Measurements from ENCODE around the gene THAP7.
"Not testable (repeated sequence)": the region's sequence is repeated elsewhere in the genome, so short reads cannot be mapped to it uniquely, and the experiment has no call there.

THAP7 gene

GRCh38 chr22:21012446-21013407 is 10.8 kb upstream of the THAP7 start:
- no peak for DNase-seq

- DNase-seq, result no peak
These were observed 8.7 kb upstream of the THAP7 start for GRCh38 chr22:21010426-21011113.

GRCh38 chr22:21009638-21010425 is 7.9 kb upstream of the THAP7 start:
- DNase-seq, result no peak

GRCh38 chr22:21009208-21009607 is 7.3 kb upstream of the THAP7 start:
- DNase-seq, result not testable (repeated sequence)

- no peak for DNase-seq
These were observed 1.9 kb upstream of the THAP7 start for GRCh38 chr22:21003782-21004181.

- DNase-seq, result no peak
These were observed 824 bp downstream of the THAP7 start for GRCh38 chr22:21000987-21001600.

GRCh38 chr22:21000207-21000986 is 1.5 kb downstream of the THAP7 start:
- no peak for DNase-seq

- DNase-seq, result no peak
These were observed 2.3 kb downstream of the THAP7 start for GRCh38 chr22:20999350-21000206.

GRCh38 chr22:20998411-20999336 is 3.2 kb downstream of the THAP7 start:
- DNase-seq, result no peak

GRCh38 chr22:20997536-20998257 is 4.2 kb downstream of the THAP7 start:
- DNase-seq, result no peak

GRCh38 chr22:20996598-20997535 is 5.1 kb downstream of the THAP7 start:
- no peak for DNase-seq

- no peak for DNase-seq
These were observed 5.9 kb downstream of the THAP7 start for GRCh38 chr22:20996031-20996410.

- DNase-seq, result no peak
These were observed 6.4 kb downstream of the THAP7 start for GRCh38 chr22:20995329-20996030.

- DNase-seq, result no peak
These were observed 7.0 kb downstream of the THAP7 start for GRCh38 chr22:20994902-20995241.

- no peak for DNase-seq
These were observed 7.6 kb downstream of the THAP7 start for GRCh38 chr22:20994128-20994901.

- DNase-seq, result no peak
These were observed 8.4 kb downstream of the THAP7 start for GRCh38 chr22:20993304-20994127.

All from activated CD4-positive, alpha-beta T cell treated with anti-CD3 and anti-CD28 coated beads, Interleukin-2, amount 50 U/mL, for 1 hour (primary cell).